A549 (cell line): ENCODE measurements around the gene CMIP. TPM values are rescaled to one million over a fixed set of nuclear protein-coding genes. Genes with fewer than 3 reads are reported as not detected.
A peak's percentile ranks its signal among the peaks of the same experiment; 100 is the strongest.

Experiments used
- ATAC-seq, 2 experiments: fragments of 200-7000 bp in 1 of 2; fragments of >200 bp in 1 of 2; cut with Nextera tagmentation in 1 of 2; cut with Tn5 transposase in 1 of 2; 3 replicates each; pipeline versions ENCODE4 v1.8.0 to v1.9.1; 2018 to 2020; ENCODE audit warnings: mild to moderate bottlenecking in 1 of 2, moderate library complexity in 1 of 2
- CTCF ChIA-PET: fragments of 300-600 bp; sonication (Branson Sonifier 250); formaldehyde crosslinking; extraction: SDS; loops from one replicate; lab custom pipeline; 2021; ENCODE audit warnings: antibody characterized with exemption, inconsistent platforms; lab: Yijun Ruan, JAX
- POLR2A ChIA-PET: fragments of 350-600 bp; formaldehyde crosslinking; extraction: SDS; loops from one replicate; lab custom pipeline; 2021; ENCODE audit warnings: antibody characterized with exemption, inconsistent platforms; lab: Yijun Ruan, JAX
- DNase-seq, 2 experiments: peaks; one replicate each; pipeline versions ENCODE4 v3.0.0 to v3.0.0-alpha.2; 2011 to 2016; ENCODE audit warnings: low read depth in 1 of 2, low spot score in 1 of 2
- FAIRE-seq: peaks from 2 replicates; lab custom pipeline; 2011; peaks lifted over from hg19 to GRCh38; lab: Jason Lieb, UNC
- H3K27ac ChIP-seq, 2 experiments: fragments of >200 bp; sonication (Bioruptor Twin); formaldehyde crosslinking; 3 replicates each; pipeline ENCODE4 v1.5.1; 2016 to 2017
- H3K4me1 ChIP-seq: fragments of >200 bp; sonication (Bioruptor Twin); formaldehyde crosslinking; 3 replicates; pipeline ENCODE4 v1.6.1; 2016
- H3K4me2 ChIP-seq: fragments of >200 bp; sonication (Bioruptor Twin); formaldehyde crosslinking; 3 replicates; pipeline ENCODE4 v1.6.1; 2016
- H3K4me3 ChIP-seq: fragments of >200 bp; sonication (Bioruptor Twin); formaldehyde crosslinking; 3 replicates; pipeline ENCODE4 v1.5.1; 2016
- H3K9me3 ChIP-seq: fragments of >200 bp; sonication (Bioruptor Twin); formaldehyde crosslinking; 3 replicates; pipeline ENCODE4 v1.6.1; 2016
- ATOH8 ChIP-seq: fragments of 250-450 bp; sonication (Bioruptor Pico); IDR thresholded peaks from 2 replicates; pipeline ENCODE4 v1.5.0; 2020; ENCODE audit warnings: low read depth, mild to moderate bottlenecking, moderate library complexity
- BCL3 ChIP-seq: fragments of >200 bp; sonication (Bioruptor Twin); formaldehyde crosslinking; IDR thresholded peaks from 3 replicates; pipeline ENCODE4 v1.6.1; 2016
- CBX2 ChIP-seq: fragments of 200-600 bp; sonication (generic); IDR thresholded peaks from 2 replicates; pipeline ENCODE4 v1.6.1; 2016; ENCODE audit warnings: low read depth, mild to moderate bottlenecking, borderline replicate concordance
- CEBPB ChIP-seq, 2 experiments: fragments of >200 bp in 1 of 2; sonication (Bioruptor Twin) in 1 of 2; formaldehyde crosslinking in 1 of 2; IDR thresholded peaks; 2 replicates each; pipeline ENCODE4 v1.6.1; 2012 to 2016
- EHF ChIP-seq: fragments of 250-450 bp; sonication (Bioruptor Pico); IDR thresholded peaks from 2 replicates; pipeline ENCODE4 v1.5.0; 2020; ENCODE audit warnings: mild to moderate bottlenecking
- FOXS1 ChIP-seq: fragments of 250-450 bp; sonication (Bioruptor Pico); IDR thresholded peaks from 2 replicates; pipeline ENCODE4 v1.5.0; 2020; ENCODE audit warnings: mild to moderate bottlenecking, moderate library complexity
- HES2 ChIP-seq: fragments of >200 bp; sonication (Bioruptor Twin); formaldehyde crosslinking; IDR thresholded peaks from 2 replicates; pipeline ENCODE4 v1.6.1; 2016
- HMGXB4 ChIP-seq: fragments of 250-450 bp; sonication (Bioruptor Pico); IDR thresholded peaks from 2 replicates; pipeline ENCODE4 v1.5.0; 2021; ENCODE audit warnings: mild to moderate bottlenecking, moderate library complexity, borderline replicate concordance
- HOXB13 ChIP-seq: fragments of 250-450 bp; sonication (Bioruptor Pico); IDR thresholded peaks from 2 replicates; pipeline ENCODE4 v1.5.0; 2020; ENCODE audit warnings: low read depth, mild to moderate bottlenecking, moderate library complexity
- HOXB5 ChIP-seq: fragments of 250-450 bp; sonication (Bioruptor Pico); IDR thresholded peaks from 2 replicates; pipeline ENCODE4 v1.5.0; 2020; ENCODE audit warnings: mild to moderate bottlenecking, moderate library complexity
- MAFK ChIP-seq: fragments of 450-650 bp; IDR thresholded peaks from 2 replicates; pipeline ENCODE4 v1.6.1; 2014; ENCODE audit not compliant: partially characterized antibody
- MAZ ChIP-seq: fragments of 150-350 bp; IDR thresholded peaks from 2 replicates; pipeline ENCODE4 v1.6.1; 2014; ENCODE audit warnings: antibody characterized with exemption, low read depth, low read length, borderline replicate concordance
- MYC ChIP-seq: IDR thresholded peaks from 2 replicates; pipeline ENCODE4 v1.6.1; 2012; ENCODE audit warnings: mild to moderate bottlenecking, inconsistent platforms, low read length, improper control_type of control experiment, borderline replicate concordance
- NFE2L2 ChIP-seq: fragments of 150-350 bp; conservative IDR thresholded peaks from 2 replicates; pipeline ENCODE4 v1.6.1; 2014; ENCODE audit warnings: low read length
- POLR2A ChIP-seq: IDR thresholded peaks from 2 replicates; pipeline ENCODE4 v1.6.1; 2012; ENCODE audit warnings: mild to moderate bottlenecking, low read length
- RAD21 ChIP-seq, 2 experiments: fragments of >200 bp in 1 of 2; sonication (Bioruptor Twin) in 1 of 2; formaldehyde crosslinking in 1 of 2; IDR thresholded peaks in 1 of 2; conservative IDR thresholded peaks in 1 of 2; 2 replicates in 1 of 2; 3 replicates in 1 of 2; pipeline ENCODE4 v1.6.1; 2012 to 2018; ENCODE audit warnings: inconsistent platforms in 1 of 2
- RFX5 ChIP-seq: fragments of 450-650 bp; IDR thresholded peaks from 2 replicates; pipeline ENCODE4 v1.7.1; 2014; ENCODE audit warnings: antibody characterized with exemption, mild to moderate bottlenecking, moderate library complexity
- SMC3 ChIP-seq: fragments of >200 bp; sonication (Bioruptor Twin); formaldehyde crosslinking; IDR thresholded peaks from 3 replicates; pipeline ENCODE4 v1.6.1; 2018; ENCODE audit warnings: inconsistent platforms
- TFCP2L1 ChIP-seq: fragments of 250-450 bp; sonication (Bioruptor Pico); IDR thresholded peaks from 2 replicates; pipeline ENCODE4 v1.5.0; 2021; ENCODE audit warnings: mild to moderate bottlenecking
- USF2 ChIP-seq: fragments of 450-650 bp; IDR thresholded peaks from 2 replicates; pipeline ENCODE4 v1.6.1; 2014; ENCODE audit warnings: antibody characterized with exemption
- ZSCAN20 ChIP-seq: fragments of 250-450 bp; sonication (Bioruptor Pico); IDR thresholded peaks from 2 replicates; pipeline ENCODE4 v1.8.0; 2022; ENCODE audit warnings: mild to moderate bottlenecking, moderate library complexity
- WGBS: methylation state at CpG from one replicate; pipeline ENCODE4 v1.1.6; 2017; ENCODE audit errors: missing lambda C conversion rate; 5-methylcytosine and 5-hydroxymethylcytosine counted together
- polyA plus RNA-seq, 4 experiments: library from polyadenylated mRNA; depleted of rRNA in 3 of 4; stranded (reverse); fragments of >200 nt; fragmentation: RNase III in 1 of 4; extraction: RNeasy Plus Mini Kit Qiagen cat#74134 plus additional on column Dnase treatment in 1 of 4; gene quantifications; 2 replicates in 3 of 4; 3 replicates in 1 of 4; pipeline ENCODE4 v1.2.3, GENCODE V29; 2011 to 2017

CMIP gene
- polyA plus RNA-seq, 2 of the 4 experiments (the other 2 are of a cell fraction) = 21.6 to 125 TPM

- TF ChIP-seq BCL3 = no peak
- TF ChIP-seq HOXB13 (CRISPR knock-in tag) = no peak
- TF ChIP-seq RAD21 (conservative IDR thresholded peaks at IDR 0.05 in 1 of 2, IDR thresholded peaks at IDR 0.05 in 1 of 2) = peak; percentile 98
- no peak for TF ChIP-seq TFCP2L1 (CRISPR knock-in tag)
- TF ChIP-seq MAZ = no peak
- 0 out of 2 replicates have a peak, but pooled peaks have one; percentile 31 for TF ChIP-seq RFX5
- TF ChIP-seq FOXS1 (CRISPR knock-in tag) = no peak
- TF ChIP-seq USF2 = no peak
- no peak for TF ChIP-seq CBX2
- no peak for TF ChIP-seq HES2
- TF ChIP-seq MAFK = no peak
Observed at GRCh38 chr16:81737885-81738536, 293.4 kb downstream of the CMIP start (continued).

GRCh38 chr16:81738783-81739496 lies 294.3 kb downstream of the CMIP start:
- Histone ChIP-seq H3K9me3 (no peaks in the 10 kb centered on the region), H3K4me3 (no peak overlapping the region), H3K4me1 (peaks cover 13% of the 10 kb centered on the region), H3K4me2 (peak overlapping the region; percentile 80; the same call in 1 of the 3 replicates), H3K27ac (peak overlapping the region in 1 of 2 experiments; percentile 78; a peak in 4 of 6 replicates)
- ChIA-PET CTCF (interaction anchor here (0.9 to 9.9 kb wide), 22 partner anchors 8 to 734 kb away, joined by 3 to 91 read pairs (median 4); partner anchors contain the start of genes ATMIN and PLCG2), POLR2A (no interaction called here)
- no peak for FAIRE-seq
- no peak for ATAC-seq
- WGBS = 73% methylated on average over 13 of the region's 18 CpGs
- no peak for DNase-seq
- TF ChIP-seq RFX5 = no peak
- no peak for TF ChIP-seq MYC
- no peak for TF ChIP-seq HOXB5 (CRISPR knock-in tag)
- no peak for TF ChIP-seq NFE2L2
- no peak for TF ChIP-seq SMC3
- no peak for TF ChIP-seq CEBPB (IDR thresholded peaks at IDR 0.05)
- no peak for TF ChIP-seq HMGXB4
- no peak for TF ChIP-seq EHF (CRISPR knock-in tag)
- no peak for TF ChIP-seq ZSCAN20
- no peak for TF ChIP-seq MAFK
- no peak for TF ChIP-seq TFCP2L1 (CRISPR knock-in tag)
- no peak for TF ChIP-seq ATOH8 (CRISPR knock-in tag)
- TF ChIP-seq POLR2A = no peak
- TF ChIP-seq MAZ = no peak
